ENCODE results near the gene NKD2.

The NKD2 gene

DNA sequence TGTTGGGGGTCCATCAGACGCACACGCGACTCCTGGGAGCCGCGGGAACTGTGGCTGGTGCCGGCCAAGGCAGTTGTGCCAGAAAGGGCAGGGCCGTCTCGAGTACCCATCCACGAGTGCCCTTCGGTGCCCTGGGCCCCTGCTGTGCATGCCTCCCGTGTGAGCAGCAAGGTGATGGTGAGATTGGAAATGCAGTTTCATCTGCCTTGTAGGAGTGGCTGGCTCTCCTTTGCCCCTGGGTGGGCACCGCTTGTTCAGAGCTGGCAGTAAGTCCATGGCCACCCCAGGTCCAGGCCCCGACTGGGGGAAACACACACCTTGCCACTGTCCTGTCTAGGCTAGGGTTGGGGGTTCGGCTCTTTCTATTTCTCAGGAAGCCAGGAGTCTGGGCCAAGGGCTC is 5.7 kb downstream of the NKD2 start:
- TF ChIP-seq, protein P1, sequence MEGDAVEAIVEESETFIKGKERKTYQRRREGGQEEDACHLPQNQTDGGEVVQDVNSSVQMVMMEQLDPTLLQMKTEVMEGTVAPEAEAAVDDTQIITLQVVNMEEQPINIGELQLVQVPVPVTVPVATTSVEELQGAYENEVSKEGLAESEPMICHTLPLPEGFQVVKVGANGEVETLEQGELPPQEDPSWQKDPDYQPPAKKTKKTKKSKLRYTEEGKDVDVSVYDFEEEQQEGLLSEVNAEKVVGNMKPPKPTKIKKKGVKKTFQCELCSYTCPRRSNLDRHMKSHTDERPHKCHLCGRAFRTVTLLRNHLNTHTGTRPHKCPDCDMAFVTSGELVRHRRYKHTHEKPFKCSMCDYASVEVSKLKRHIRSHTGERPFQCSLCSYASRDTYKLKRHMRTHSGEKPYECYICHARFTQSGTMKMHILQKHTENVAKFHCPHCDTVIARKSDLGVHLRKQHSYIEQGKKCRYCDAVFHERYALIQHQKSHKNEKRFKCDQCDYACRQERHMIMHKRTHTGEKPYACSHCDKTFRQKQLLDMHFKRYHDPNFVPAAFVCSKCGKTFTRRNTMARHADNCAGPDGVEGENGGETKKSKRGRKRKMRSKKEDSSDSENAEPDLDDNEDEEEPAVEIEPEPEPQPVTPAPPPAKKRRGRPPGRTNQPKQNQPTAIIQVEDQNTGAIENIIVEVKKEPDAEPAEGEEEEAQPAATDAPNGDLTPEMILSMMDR (IDR thresholded peaks at IDR 0.05; ENCODE audit: extremely low read depth, missing control alignments): no peak
- no peak for DNase-seq (ENCODE audit: low spot score)

DNA sequence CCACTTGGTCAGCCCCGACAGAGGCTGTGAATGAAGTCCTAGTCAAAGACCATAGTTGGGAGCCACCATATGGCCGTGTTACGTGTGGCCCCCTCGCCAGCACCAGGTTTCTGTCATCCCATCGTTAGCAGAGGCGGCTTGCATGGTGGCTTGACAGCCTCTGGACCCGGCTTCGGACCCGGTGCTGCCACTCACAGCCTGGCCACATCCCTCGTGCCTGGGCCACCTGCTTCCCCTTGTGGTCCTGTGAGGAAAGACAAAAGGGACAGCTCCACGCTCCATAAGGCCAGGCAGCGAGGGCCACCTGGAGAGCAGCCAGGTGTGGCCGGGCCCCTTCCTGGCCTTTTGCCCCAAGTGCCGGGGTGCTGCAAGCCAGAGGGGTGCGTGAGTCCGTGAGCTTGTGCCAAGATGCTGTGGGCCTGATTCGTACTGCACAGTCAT is 6.2 kb downstream of the NKD2 start:
- TF ChIP-seq, protein P1 (IDR thresholded peaks at IDR 0.05; ENCODE audit: extremely low read depth, missing control alignments): no peak
- DNase-seq (ENCODE audit: low spot score): no peak

DNA sequence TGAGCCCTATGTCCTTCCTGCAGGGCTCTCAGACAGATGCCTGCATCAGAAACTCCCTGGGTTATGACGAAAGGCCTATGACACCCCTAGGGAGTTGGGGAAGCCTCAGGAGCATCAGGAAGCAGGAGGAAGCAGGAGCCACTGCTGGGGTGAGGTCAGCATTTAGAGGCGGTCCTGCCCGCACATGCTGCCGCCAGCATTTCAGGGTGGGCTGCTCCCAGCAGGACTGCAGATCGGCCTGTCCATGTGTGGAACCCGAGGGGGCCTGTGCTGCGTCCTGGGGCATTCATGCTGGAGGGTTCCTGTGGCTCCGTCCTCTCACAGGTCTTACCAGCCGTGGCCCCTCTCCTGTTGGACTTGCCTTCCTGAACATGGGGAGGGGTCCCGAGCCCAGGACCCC is 6.9 kb downstream of the NKD2 start:
- DNase-seq (ENCODE audit: low spot score): no peak

GRCh38 chr5:1016036-1016435 is 7.4 kb downstream of the NKD2 start:
- TF ChIP-seq, protein P1 (IDR thresholded peaks at IDR 0.05; ENCODE audit: extremely low read depth, missing control alignments): no peak
- DNase-seq (ENCODE audit: low spot score): no peak

More for the DNA sequence above, 6.9 kb downstream of the NKD2 start:
- TF ChIP-seq, protein P1 (IDR thresholded peaks at IDR 0.05; ENCODE audit: extremely low read depth, missing control alignments): no peak

- DNase-seq (ENCODE audit: low spot score): no peak
- TF ChIP-seq, protein P1 (IDR thresholded peaks at IDR 0.05; ENCODE audit: extremely low read depth, missing control alignments): no peak
Observed at GRCh38 chr5:1016476-1016875, 7.9 kb downstream of the NKD2 start.

GRCh38 chr5:1017056-1017455 is 8.5 kb downstream of the NKD2 start:
- TF ChIP-seq, protein P1 (IDR thresholded peaks at IDR 0.05; ENCODE audit: extremely low read depth, missing control alignments): no peak

DNA sequence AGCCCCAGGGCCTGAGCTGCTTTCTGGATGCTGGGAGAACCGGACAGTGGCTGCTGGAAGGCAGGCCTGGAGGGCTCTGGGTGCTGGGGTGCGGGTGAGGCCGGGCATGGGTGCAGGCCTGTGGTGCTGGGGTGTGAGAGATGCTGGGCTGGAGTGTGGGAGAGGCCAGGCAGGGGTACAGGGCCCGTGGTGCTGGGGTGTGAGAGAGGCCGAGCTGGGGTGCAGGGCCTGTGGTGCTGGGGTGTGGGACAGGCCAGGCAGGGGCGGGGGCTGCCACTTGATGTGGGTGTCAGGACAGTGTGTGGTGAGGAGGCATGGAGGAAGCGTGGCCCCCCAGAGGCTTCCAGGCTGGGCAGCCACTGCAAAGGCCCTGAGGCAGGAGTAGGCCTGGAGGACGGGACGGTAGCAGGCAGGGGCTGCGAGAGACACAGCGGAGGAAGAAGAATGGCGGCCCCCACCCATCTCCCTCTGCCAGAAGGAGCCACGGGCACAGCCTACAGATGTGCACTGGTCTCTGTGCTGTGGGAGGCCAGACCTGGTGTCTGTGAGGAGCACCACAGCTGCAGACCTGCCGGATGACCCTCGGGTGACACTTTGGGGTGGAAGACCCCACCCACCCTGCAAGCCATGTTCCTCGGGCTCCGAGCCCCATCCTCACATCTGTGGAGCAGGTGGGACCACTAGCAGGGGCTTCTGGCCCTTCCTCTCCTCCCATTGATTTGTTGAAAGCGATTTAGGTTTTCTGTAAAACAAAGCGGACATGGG is 9.3 kb downstream of the NKD2 start:
- no peak for DNase-seq (ENCODE audit: low spot score)
- TF ChIP-seq, protein P1 (IDR thresholded peaks at IDR 0.05; ENCODE audit: extremely low read depth, missing control alignments): no peak

More at GRCh38 chr5:1017056-1017455, 8.5 kb downstream of the NKD2 start:
- DNase-seq (ENCODE audit: low spot score): no peak
